Smooth muscle cell (in vitro differentiated cells): Measurements from ENCODE around the gene LARGE1. TPM values are rescaled to one million over a fixed set of nuclear protein-coding genes. Genes with fewer than 3 reads are reported as not detected.

Experiments used
- DNase-seq: peaks from one replicate; lab custom pipeline; 2025; ENCODE audit not compliant: unreplicated experiment; lab: John Stamatoyannopoulos, UW
- H2AFZ ChIP-seq: fragments of 200-600 bp; sonication (generic); 2 replicates; pipeline ENCODE4 v1.6.0; 2016; ENCODE audit warnings: antibody characterized with exemption, low read depth, mild to moderate bottlenecking
- H3F3A ChIP-seq: fragments of 200-600 bp; sonication (generic); 2 replicates; pipeline ENCODE4 v1.6.0; 2017; ENCODE audit warnings: antibody characterized with exemption, low read depth
- H3K27ac ChIP-seq: fragments of 200-600 bp; sonication (generic); 2 replicates; pipeline ENCODE4 v1.5.1; 2016; ENCODE audit warnings: low read depth, mild to moderate bottlenecking
- H3K27me3 ChIP-seq: fragments of 200-600 bp; sonication (generic); 2 replicates; pipeline ENCODE4 v1.6.1; 2016; ENCODE audit warnings: low read depth, mild to moderate bottlenecking
- H3K36me3 ChIP-seq: fragments of 200-600 bp; sonication (generic); 2 replicates; pipeline ENCODE4 v1.5.1; 2016; ENCODE audit warnings: low read depth
- H3K4me1 ChIP-seq: fragments of 200-600 bp; sonication (generic); 2 replicates; pipeline ENCODE4 v1.5.1; 2016; ENCODE audit warnings: low read depth
- H3K4me2 ChIP-seq: fragments of 200-600 bp; sonication (generic); 2 replicates; pipeline ENCODE4 v1.6.0; 2016; ENCODE audit warnings: mild to moderate bottlenecking
- H3K4me3 ChIP-seq: fragments of 200-600 bp; sonication (generic); 2 replicates; pipeline ENCODE4 v1.5.1; 2016; ENCODE audit warnings: mild to moderate bottlenecking
- H3K79me2 ChIP-seq: fragments of 200-600 bp; sonication (generic); 2 replicates; pipeline ENCODE4 v1.6.0; 2016; ENCODE audit warnings: low read depth, mild to moderate bottlenecking
- H3K9ac ChIP-seq: fragments of 200-600 bp; sonication (generic); 2 replicates; pipeline ENCODE4 v1.6.0; 2016; ENCODE audit warnings: low read depth
- H3K9me3 ChIP-seq: fragments of 200-600 bp; sonication (generic); replicated peaks from 2 replicates; pipeline ENCODE4 v1.5.1; 2016; ENCODE audit warnings: low read depth
- H4K20me1 ChIP-seq: fragments of 200-600 bp; sonication (generic); 2 replicates; pipeline ENCODE4 v1.6.0; 2016; ENCODE audit warnings: low read depth
- WGBS: methylation state at CpG from one replicate; pipeline ENCODE4 v1.1.7; 2016; ENCODE audit warnings: low lambda C conversion rate; 5-methylcytosine and 5-hydroxymethylcytosine counted together
- polyA plus RNA-seq: library from polyadenylated mRNA; unstranded; fragments of >200 nt; fragmentation: Nextera tagmentation; extraction: Ambion mirVana; gene quantifications from 2 replicates; pipeline ENCODE4 v1.2.1, GENCODE V29; 2016
- total RNA-seq: library from RNA; depleted of rRNA; stranded (reverse); fragments of >200 nt; gene quantifications from 2 replicates; pipeline ENCODE4 v1.2.3, GENCODE V29; 2014
- TF ChIP-seq, protein P1 (sequence below): fragments of 200-600 bp; sonication (generic); IDR thresholded peaks from 2 replicates; pipeline ENCODE4 v1.5.1; 2017; ENCODE audit warnings: borderline replicate concordance, mild to moderate bottlenecking, antibody characterized with exemption; ENCODE audit not compliant: insufficient read depth, poor library complexity, severe bottlenecking

LARGE1 gene
- total and polyA plus RNA-seq, 2 experiments from 2014 or later: 11.9 to 18.0 TPM

DNA sequence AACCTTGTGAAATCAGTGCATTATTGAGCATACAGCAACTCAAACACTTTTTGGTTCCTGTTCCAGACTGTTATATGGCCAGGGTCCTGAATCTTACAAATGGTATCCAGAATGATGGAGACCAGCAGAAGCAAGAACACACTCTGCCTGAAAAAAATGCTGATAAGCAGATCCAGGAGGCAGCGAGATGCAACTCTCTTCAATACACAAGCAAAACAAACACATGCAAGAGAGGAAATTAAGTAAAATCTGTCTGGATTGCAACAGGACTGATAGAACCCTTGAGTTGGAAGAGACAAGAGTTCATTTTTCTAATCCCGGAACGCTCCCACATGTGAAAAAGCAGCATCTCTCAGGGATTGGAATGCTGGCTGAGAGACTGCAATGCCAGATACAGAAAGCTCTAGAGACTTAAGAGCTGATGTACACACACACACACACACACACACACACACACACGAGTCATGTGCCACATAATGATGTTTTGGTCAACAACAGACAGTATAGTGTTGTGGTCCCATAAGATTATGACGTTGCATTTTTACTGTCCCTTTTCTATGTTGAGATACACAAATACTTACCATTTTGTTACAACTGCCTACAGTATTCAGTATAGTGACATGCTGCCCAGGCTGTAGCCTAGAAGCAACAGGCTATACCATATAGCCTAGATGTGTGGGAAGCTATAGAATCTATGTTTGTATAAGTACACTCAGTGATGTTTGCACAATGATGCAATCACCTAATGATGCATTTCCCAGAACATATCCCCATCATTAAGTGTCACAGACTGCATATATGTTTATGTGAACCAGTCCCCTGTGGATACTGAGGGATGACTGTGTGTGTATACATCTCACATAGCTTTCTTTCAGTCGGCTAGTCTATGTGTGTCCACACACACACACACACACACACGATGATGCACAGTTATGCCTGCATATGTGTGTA is 406.6 kb downstream of the LARGE1 start:
- Histone ChIP-seq H3K36me3 (no peaks in the 10 kb centered on the region), H3F3A (peaks cover 6% of the 10 kb centered on the region), H3K9ac (no peak overlapping the region), H3K4me1 (peaks cover 5% of the 10 kb centered on the region), H3K9me3 (no peaks in the 10 kb centered on the region), H3K27me3 (no peaks in the 10 kb centered on the region), H3K27ac (no peak overlapping the region), H3K4me3 (no peak overlapping the region), H4K20me1 (no peaks in the 10 kb centered on the region), H3K79me2 (no peaks in the 10 kb centered on the region), H2AFZ (no peak overlapping the region), H3K4me2 (peak overlapping the region; percentile 17)
- WGBS: 53% methylated on average over 7 of the region's 7 CpGs
- TF ChIP-seq, protein P1, sequence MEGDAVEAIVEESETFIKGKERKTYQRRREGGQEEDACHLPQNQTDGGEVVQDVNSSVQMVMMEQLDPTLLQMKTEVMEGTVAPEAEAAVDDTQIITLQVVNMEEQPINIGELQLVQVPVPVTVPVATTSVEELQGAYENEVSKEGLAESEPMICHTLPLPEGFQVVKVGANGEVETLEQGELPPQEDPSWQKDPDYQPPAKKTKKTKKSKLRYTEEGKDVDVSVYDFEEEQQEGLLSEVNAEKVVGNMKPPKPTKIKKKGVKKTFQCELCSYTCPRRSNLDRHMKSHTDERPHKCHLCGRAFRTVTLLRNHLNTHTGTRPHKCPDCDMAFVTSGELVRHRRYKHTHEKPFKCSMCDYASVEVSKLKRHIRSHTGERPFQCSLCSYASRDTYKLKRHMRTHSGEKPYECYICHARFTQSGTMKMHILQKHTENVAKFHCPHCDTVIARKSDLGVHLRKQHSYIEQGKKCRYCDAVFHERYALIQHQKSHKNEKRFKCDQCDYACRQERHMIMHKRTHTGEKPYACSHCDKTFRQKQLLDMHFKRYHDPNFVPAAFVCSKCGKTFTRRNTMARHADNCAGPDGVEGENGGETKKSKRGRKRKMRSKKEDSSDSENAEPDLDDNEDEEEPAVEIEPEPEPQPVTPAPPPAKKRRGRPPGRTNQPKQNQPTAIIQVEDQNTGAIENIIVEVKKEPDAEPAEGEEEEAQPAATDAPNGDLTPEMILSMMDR: no peak
- no peak for DNase-seq

DNA sequence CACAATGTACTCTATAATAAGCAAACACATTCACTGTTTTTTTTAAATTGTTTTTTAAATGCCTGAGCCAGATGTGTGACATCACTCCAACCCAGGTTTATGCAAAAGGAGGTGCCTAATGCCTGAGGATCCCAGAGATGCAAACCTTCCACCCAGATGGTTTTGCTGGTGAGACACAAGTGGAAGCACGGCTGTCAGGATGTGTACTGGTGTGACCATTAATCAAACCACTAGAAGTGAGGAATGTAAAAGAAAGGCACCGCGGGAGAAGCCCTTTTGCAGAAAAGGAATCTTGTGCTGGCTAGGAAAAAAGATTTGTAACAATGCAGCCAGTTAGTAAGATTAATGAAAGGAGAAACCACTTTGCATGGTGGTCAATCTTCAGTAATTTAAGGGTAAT is 407.4 kb downstream of the LARGE1 start:
- 71% methylated on average over 3 of the region's 3 CpGs for WGBS
- H3K4me1 ChIP-seq: peaks cover 5% of the 10 kb centered on the region
- no peak overlapping the region for H3K9ac ChIP-seq
- TF ChIP-seq, protein P1: no peak
- no peaks in the 10 kb centered on the region for H3K79me2 ChIP-seq
- no peak for DNase-seq
- no peaks in the 10 kb centered on the region for H4K20me1 ChIP-seq
- H3F3A ChIP-seq: peaks cover 6% of the 10 kb centered on the region
- H3K27ac ChIP-seq: no peak overlapping the region
- no peaks in the 10 kb centered on the region for H3K36me3 ChIP-seq
- H3K4me2 ChIP-seq: no peak overlapping the region
- no peak overlapping the region for H2AFZ ChIP-seq
- H3K4me3 ChIP-seq: no peak overlapping the region
- H3K27me3 ChIP-seq: no peaks in the 10 kb centered on the region
- no peaks in the 10 kb centered on the region for H3K9me3 ChIP-seq

DNA sequence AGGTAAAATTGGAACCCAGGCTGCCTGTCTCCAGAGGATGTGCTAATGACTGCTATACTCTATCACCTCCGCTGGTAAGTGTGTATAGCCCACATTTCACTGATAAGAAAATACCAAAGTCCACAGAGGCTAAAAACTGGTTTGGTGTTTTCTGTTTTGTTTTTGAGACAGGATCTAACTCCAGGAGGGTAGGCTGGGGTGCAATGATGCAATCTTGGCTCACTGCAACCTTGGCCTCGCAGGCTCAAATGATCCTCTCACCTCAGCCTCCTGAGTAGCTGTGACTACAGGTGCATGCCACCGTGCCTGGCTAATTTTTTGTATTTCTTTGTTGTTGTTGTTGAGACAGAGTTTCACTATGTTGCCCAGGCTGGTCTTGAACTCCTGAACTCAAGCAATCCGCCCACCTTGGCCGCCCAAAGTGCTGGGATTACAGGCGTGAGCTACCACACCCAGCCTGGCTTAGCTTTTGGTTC is 409.8 kb downstream of the LARGE1 start:
- Histone ChIP-seq H3K79me2 (no peaks in the 10 kb centered on the region), H3K4me3 (no peak overlapping the region), H3F3A (peaks cover 6% of the 10 kb centered on the region), H3K27me3 (no peaks in the 10 kb centered on the region), H3K9ac (no peak overlapping the region), H2AFZ (no peak overlapping the region), H4K20me1 (no peaks in the 10 kb centered on the region), H3K4me2 (no peak overlapping the region), H3K36me3 (no peaks in the 10 kb centered on the region), H3K4me1 (peaks cover 5% of the 10 kb centered on the region), H3K27ac (no peak overlapping the region), H3K9me3 (no peaks in the 10 kb centered on the region)
- 85% methylated on average over 6 of the region's 6 CpGs for WGBS
- DNase-seq: no peak
- TF ChIP-seq, protein P1: no peak
